Common myeloid progenitor, CD34-positive (primary cell): ENCODE data around the gene CXorf38. TPM values are rescaled to one million over a fixed set of nuclear protein-coding genes. Genes with fewer than 3 reads are reported as not detected.

Experiments
- CTCF ChIA-PET: fragments of 350-600 bp; sonication (Branson Sonifier 250); formaldehyde crosslinking; loops from one replicate; lab custom pipeline; 2021; ENCODE audit warnings: antibody characterized with exemption; lab: Charles Lee
- POLR2A ChIA-PET: fragments of 350-600 bp; sonication (Branson Sonifier 250); formaldehyde crosslinking; loops from one replicate; lab custom pipeline; 2021; ENCODE audit warnings: antibody characterized with exemption; lab: Charles Lee
- DNase-seq, 3 donors: peaks; one replicate each; pipeline versions ENCODE4 v3.0.0 to v3.0.0-alpha.2; 2013
- H3K27ac ChIP-seq, 2 experiments: 1 replicate in 1 of 2; 2 replicates in 1 of 2; pipeline ENCODE4 v1.7.0; 2013; ENCODE audit warnings: inconsistent platforms in 2 of 2, low read length in 2 of 2, mild to moderate bottlenecking in 2 of 2, low read depth in 1 of 2, moderate library complexity in 1 of 2; ENCODE audit not compliant: severe bottlenecking in 2 of 2, insufficient read depth in 1 of 2, poor library complexity in 1 of 2
- H3K27me3 ChIP-seq, 5 experiments: replicated peaks in 2 of 5; 1 replicate in 3 of 5; 2 replicates in 2 of 5; pipeline versions ENCODE4 v1.6.1 to v1.7.0; 2013; ENCODE audit warnings: low read length in 4 of 5, mild to moderate bottlenecking in 2 of 5, moderate library complexity in 2 of 5, inconsistent platforms in 1 of 5; ENCODE audit not compliant: insufficient read depth in 5 of 5, control insufficient read depth in 4 of 5
- H3K36me3 ChIP-seq, 4 experiments: 1 replicate in 2 of 4; 2 replicates in 2 of 4; pipeline versions ENCODE4 v1.6.1 to v1.7.0; 2013; ENCODE audit warnings: low read length in 3 of 4, control low read depth in 1 of 4, mild to moderate bottlenecking in 1 of 4; ENCODE audit not compliant: control insufficient read depth in 4 of 4, insufficient read depth in 4 of 4
- H3K4me1 ChIP-seq, 4 experiments: 1 replicate in 3 of 4; 2 replicates in 1 of 4; pipeline versions ENCODE4 v1.6.1 to v1.7.1; 2013; ENCODE audit warnings: low read length in 3 of 4, mild to moderate bottlenecking in 3 of 4, control low read depth in 1 of 4, inconsistent platforms in 1 of 4, moderate library complexity in 1 of 4; ENCODE audit not compliant: control insufficient read depth in 4 of 4, insufficient read depth in 4 of 4; ENCODE audit errors: control extremely low read depth in 1 of 4
- H3K4me3 ChIP-seq, 7 experiments: 1 replicate in 4 of 7; 2 replicates in 3 of 7; pipeline versions ENCODE4 v1.5.1 to v1.7.0; 2013; ENCODE audit warnings: mild to moderate bottlenecking in 7 of 7, low read length in 6 of 7, moderate library complexity in 6 of 7, inconsistent platforms in 2 of 7, low read depth in 2 of 7, control low read depth in 1 of 7; ENCODE audit not compliant: insufficient read depth in 4 of 7, control insufficient read depth in 1 of 7; ENCODE audit errors: extremely low read depth in 1 of 7
- H3K9me3 ChIP-seq, 5 experiments: 1 replicate in 4 of 5; 2 replicates in 1 of 5; pipeline versions ENCODE4 v1.6.1 to v1.7.1; 2013; ENCODE audit warnings: low read length in 4 of 5, mild to moderate bottlenecking in 2 of 5, inconsistent platforms in 1 of 5, low read depth in 1 of 5, moderate library complexity in 1 of 5; ENCODE audit not compliant: control insufficient read depth in 4 of 5, insufficient read depth in 2 of 5; ENCODE audit errors: control extremely low read depth in 1 of 5
- WGBS: methylation state at CpG from one replicate; pipeline ENCODE4 v1.1.5; 2013; ENCODE audit not compliant: insufficient coverage; 5-methylcytosine and 5-hydroxymethylcytosine counted together
- polyA plus RNA-seq: library from polyadenylated mRNA; unstranded; fragments of 120-200 nt; gene quantifications from one replicate; pipeline ENCODE4 v1.2.1, GENCODE V29; 2013

CXorf38 gene
- 17.7 TPM for polyA plus RNA-seq

GRCh38 chrX:40647307-40648197, at the start of gene CXorf38:
Gene CXorf38, minus strand, starts transcription at chrX:40647561. Its CDS starts 41 bp downstream, at chrX:40647520.
- POLR2A ChIA-PET: no interaction called here
- 7% methylated on average over 64 of the region's 66 CpGs for WGBS
- Histone ChIP-seq H3K9me3 (no peaks in the 10 kb centered on the region), H3K27me3 (peaks cover 0 to 12% (median 0%) of the 10 kb centered on the region in 5 experiments), H3K4me3 (peak within 1 kb of the TSS; percentile 52 to 88 (median 76)), H3K36me3 (peaks cover 0 to 2% (median 1%) of the 10 kb centered on the region in 4 experiments), H3K4me1 (peaks cover 0 to 36% (median 33%) of the 10 kb centered on the region in 4 experiments), H3K27ac (peak within 1 kb of the TSS; percentile 64 to 85)
- CTCF ChIA-PET: interaction anchor here (2.1 kb wide), 1 partner anchor 104 kb away, joined by 7 read pairs; no protein-coding TSS in a partner anchor
- peak; percentile 84 to 94 (median 91) for DNase-seq

GRCh38 chrX:40694802-40695201, 47.4 kb upstream of the CXorf38 start:
- no CpG with 5 or more reads among the region's 1 CpG for WGBS
- ChIA-PET POLR2A (no interaction called here), CTCF (no interaction called here)
- Histone ChIP-seq H3K27me3 (peaks cover 0 to 10% (median 0%) of the 10 kb centered on the region in 5 experiments), H3K36me3 (peaks cover 5 to 34% (median 10%) of the 10 kb centered on the region in 4 experiments), H3K27ac (no peak overlapping the region), H3K4me1 (no peaks in the 10 kb centered on the region), H3K4me3 (no peak overlapping the region), H3K9me3 (no peaks in the 10 kb centered on the region)
- DNase-seq: no peak

- peaks cover 8 to 38% (median 19%) of the 10 kb centered on the region in 4 experiments for H3K36me3 ChIP-seq
- CTCF ChIA-PET: interaction anchor here (1.0 kb wide), 1 partner anchor 30 kb away, joined by 3 read pairs; no protein-coding TSS in a partner anchor
These were observed 41.6 kb upstream of the CXorf38 start for GRCh38 chrX:40688929-40689328.

GRCh38 chrX:40687169-40687568, 39.8 kb upstream of the CXorf38 start:
- WGBS: 92% methylated on average over 3 of the region's 3 CpGs
- POLR2A ChIA-PET: no interaction called here
- H3K4me1 ChIP-seq: no peaks in the 10 kb centered on the region
- no peak overlapping the region for H3K4me3 ChIP-seq
- DNase-seq: no peak
- peaks cover 0 to 21% (median 0%) of the 10 kb centered on the region in 5 experiments for H3K27me3 ChIP-seq
- H3K36me3 ChIP-seq: peaks cover 8 to 45% (median 19%) of the 10 kb centered on the region in 4 experiments
- CTCF ChIA-PET: interaction anchor here (1.2 to 1.9 kb wide), 2 partner anchors 10 to 106 kb away, joined by 3 to 8 read pairs; no protein-coding TSS in a partner anchor
- H3K9me3 ChIP-seq: no peaks in the 10 kb centered on the region
- H3K27ac ChIP-seq: no peak overlapping the region

More at GRCh38 chrX:40688929-40689328, 41.6 kb upstream of the CXorf38 start:
- Histone ChIP-seq H3K4me1 (no peaks in the 10 kb centered on the region), H3K4me3 (no peak overlapping the region), H3K27me3 (peaks cover 0 to 20% (median 0%) of the 10 kb centered on the region in 5 experiments), H3K9me3 (no peaks in the 10 kb centered on the region), H3K27ac (no peak overlapping the region)
- DNase-seq: no peak
- POLR2A ChIA-PET: no interaction called here

GRCh38 chrX:40685362-40685918, 38.1 kb upstream of the CXorf38 start:
- peaks cover 8 to 50% (median 17%) of the 10 kb centered on the region in 4 experiments for H3K36me3 ChIP-seq
- H3K27me3 ChIP-seq: peaks cover 0 to 21% (median 0%) of the 10 kb centered on the region in 5 experiments
- H3K4me3 ChIP-seq: no peak overlapping the region
- DNase-seq: no peak
- H3K9me3 ChIP-seq: no peaks in the 10 kb centered on the region
- 79% methylated on average over 4 of the region's 4 CpGs for WGBS
- no peaks in the 10 kb centered on the region for H3K4me1 ChIP-seq
- ChIA-PET CTCF (no interaction called here), POLR2A (no interaction called here)
- H3K27ac ChIP-seq: no peak overlapping the region

GRCh38 chrX:40684092-40684491, 36.7 kb upstream of the CXorf38 start:
- Histone ChIP-seq H3K9me3 (no peaks in the 10 kb centered on the region), H3K4me1 (no peaks in the 10 kb centered on the region), H3K27ac (no peak overlapping the region), H3K27me3 (peaks cover 0 to 21% (median 0%) of the 10 kb centered on the region in 5 experiments), H3K36me3 (peaks cover 11 to 50% (median 19%) of the 10 kb centered on the region in 4 experiments), H3K4me3 (no peak overlapping the region)
- ChIA-PET POLR2A (no interaction called here), CTCF (no interaction called here)
- no peak for DNase-seq
- WGBS: 50% methylated on average over 1 of the region's 1 CpG
